A204.1 (cell line): ENCODE data around the gene METAP1.
"Not testable (repeated sequence)": the region's sequence is repeated elsewhere in the genome, so short reads cannot be mapped to it uniquely, and the experiment has no call there.

ENCODE experiments used
- FAIRE-seq: peaks from 2 replicates; lab custom pipeline; 2012; peaks lifted over from hg19 to GRCh38; lab: Jason Lieb, UNC

METAP1 gene

GRCh38 chr4:99059550-99059949, 64.0 kb downstream of the METAP1 start:
- FAIRE-seq, result no peak

DNA sequence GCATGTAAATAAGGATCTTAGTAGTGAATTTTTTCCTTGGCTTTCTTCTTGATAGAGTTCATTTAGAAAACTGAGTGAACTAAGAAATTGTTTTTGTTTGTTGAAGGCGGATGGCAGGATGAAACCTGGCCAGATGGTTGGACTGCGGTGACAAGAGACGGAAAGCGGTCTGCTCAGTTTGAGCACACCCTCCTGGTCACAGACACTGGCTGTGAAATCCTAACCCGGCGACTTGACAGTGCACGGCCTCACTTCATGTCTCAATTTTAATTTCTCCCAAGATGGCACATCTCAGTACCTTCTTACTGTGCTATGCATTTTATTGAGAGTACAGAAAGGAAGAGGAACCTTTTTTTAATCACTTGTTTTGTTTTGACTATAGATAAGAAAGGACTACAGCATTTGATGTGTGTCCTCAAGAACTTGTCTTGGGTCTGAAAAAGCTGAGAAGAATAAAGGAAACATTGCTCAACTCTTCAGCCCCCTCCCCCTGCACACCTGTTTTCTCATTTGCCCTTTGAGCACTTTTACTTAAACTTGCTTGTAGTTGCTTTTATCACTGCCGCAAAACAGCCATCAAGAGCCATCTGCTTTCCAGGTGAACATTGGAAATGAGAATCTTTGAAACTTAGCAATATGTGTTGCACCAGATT, 65.7 kb downstream of the METAP1 start:
- FAIRE-seq, result no peak

DNA sequence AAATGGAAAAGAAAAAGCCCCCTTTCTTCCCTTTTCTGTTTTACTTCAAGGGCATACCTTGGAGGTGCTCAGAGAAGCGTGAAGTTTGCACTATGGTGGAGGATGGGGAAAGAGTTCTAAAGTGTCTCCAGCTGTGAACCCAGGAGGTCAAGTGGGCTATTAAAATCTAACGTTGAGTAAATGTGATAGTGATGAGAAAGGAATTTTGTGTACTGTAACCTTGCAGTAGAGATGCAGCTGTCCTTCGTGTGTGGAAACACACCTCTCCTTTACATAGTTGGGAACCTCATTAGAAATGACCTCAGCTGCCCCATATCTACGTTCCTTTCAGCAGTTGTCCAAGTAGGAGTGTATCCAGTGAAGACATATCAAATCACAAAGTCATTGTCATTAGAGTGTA, 66.6 kb downstream of the METAP1 start:
- no peak for FAIRE-seq

DNA sequence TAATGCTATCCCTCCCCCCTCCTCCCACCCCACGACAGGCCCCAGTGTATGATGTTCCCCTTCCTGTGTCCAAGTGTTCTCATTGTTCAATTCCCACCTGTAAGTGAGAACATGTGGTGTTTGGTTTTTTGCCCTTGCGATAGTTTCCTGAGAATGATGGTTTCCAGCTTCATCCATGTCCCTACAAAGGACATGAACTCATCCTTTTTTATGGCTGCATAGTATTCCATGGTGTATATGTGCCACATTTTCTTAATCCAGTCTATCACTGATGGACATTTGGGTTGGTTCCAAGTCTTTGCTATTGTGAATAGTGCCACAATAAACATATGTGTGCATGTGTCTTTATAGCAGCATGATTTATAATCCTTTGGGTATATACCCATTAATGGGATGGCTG, 70.0 kb downstream of the METAP1 start:
- FAIRE-seq, result not testable (repeated sequence)

GRCh38 chr4:99067617-99068016, 72.1 kb downstream of the METAP1 start:
- FAIRE-seq, result no peak

- FAIRE-seq, result no peak
Observed at GRCh38 chr4:99071159-99071558, 75.6 kb downstream of the METAP1 start.

DNA sequence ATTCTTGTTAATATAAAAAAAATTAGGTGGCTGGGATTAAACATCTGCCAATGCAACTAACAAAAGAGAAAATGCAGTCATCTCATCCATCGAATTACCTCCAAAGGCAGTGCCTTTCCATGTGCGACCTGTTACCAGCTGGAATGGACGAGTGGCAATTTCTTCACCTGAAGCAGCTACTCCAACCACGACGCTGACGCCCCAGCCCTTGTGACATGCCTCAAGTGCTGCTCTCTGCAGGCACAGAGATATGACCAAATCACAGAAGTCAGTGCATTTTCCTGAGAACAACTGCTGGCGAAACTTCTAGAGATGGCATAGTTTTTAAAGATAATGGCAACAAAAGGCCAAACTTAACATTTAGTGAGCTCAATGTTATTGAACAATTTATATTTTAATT, 79.3 kb downstream of the METAP1 start:
- no peak for FAIRE-seq

- no peak for FAIRE-seq
Observed at GRCh38 chr4:99076292-99076976, 80.9 kb downstream of the METAP1 start.

GRCh38 chr4:99077177-99077576, 81.7 kb downstream of the METAP1 start:
- FAIRE-seq, result no peak

DNA sequence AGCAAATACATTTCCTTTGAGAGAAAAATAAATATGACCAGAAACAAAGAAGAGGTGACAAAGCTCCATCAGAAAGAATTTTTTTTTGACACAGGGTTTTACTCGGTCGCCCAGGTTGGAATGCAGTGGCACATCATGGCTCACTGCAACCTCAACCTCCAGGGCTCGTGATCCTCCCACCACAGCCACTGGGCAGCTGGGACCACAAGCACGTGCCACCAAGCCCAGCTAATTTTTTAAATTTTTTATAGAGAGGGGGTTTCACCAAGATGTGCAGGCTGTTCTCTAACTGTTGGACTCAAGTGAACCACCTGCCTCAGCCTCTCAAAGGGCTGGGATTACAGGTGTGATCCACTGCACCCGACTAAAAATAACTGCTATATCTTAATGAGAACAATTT, 82.8 kb downstream of the METAP1 start:
- no peak for FAIRE-seq

- no peak for FAIRE-seq
Observed at GRCh38 chr4:99078931-99079624, 83.6 kb downstream of the METAP1 start.

DNA sequence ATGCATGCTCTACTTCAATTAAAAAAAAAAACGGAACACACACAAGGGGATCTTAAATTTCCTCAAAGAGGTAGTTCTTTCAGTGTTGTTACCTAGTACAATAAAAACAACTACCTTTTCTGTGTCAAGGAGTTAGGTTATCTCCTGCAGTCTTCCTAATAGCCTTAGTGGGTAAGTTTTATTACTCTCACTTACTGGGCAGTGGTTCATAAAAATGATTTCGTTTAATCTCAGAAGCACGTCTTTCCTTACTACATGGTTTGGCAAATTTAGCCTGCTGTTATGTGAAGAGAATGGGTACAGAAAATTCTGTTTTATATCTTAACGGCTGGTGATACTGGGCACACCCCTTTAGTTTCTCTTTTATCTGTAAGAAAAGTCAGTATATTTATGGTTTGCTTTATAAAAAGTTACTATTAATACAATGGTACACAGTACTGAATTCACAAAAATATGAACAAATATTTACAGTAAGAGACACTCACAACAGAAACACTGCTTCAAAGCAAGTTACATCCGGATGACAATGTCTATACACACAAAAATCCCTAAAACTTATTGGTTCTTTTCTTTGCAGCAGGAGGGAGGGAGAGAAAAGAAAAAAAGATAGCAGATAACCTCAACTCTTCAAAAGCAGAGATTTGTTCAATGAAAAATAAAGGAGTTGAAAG, 84.2 kb downstream of the METAP1 start:
- FAIRE-seq, result no peak

DNA sequence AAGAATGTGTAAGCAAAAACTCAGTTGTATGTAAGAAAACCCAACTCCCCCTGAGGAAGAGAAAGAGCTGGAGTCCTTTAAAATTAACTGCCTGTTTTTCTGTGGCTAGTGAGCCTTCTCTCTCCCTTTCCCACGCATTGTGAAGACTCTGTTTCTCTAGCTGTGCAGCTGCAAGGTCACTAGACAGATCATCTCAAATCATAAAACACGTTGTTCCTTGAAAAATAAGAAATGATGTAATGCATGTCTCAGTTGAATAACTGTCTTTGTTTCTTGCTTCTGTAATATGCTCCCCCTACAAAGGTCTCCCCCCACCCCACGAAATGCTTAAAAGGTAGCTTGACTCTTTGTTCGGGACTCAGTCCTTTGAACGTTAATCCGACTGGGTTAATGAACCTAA, 85.3 kb downstream of the METAP1 start:
- not testable (repeated sequence) for FAIRE-seq

DNA sequence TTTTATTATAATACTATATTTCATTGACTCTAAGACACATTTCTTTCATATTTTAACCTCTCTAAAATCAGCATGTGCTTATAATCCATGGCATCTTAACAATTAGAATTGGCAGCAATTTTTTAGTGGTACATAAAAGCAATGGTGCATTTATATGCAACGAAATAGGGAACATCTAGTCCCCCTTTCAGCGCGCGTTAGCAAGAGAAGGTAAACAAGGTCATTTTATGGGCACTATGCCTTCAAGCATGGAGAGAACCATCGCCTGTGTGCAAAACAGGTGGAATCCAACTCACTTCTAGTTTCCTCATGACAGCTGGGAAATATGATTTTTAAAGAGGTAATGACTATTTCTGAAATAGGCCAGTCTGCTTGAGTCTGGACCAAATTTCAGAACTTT, 86.7 kb downstream of the METAP1 start:
- no peak for FAIRE-seq

DNA sequence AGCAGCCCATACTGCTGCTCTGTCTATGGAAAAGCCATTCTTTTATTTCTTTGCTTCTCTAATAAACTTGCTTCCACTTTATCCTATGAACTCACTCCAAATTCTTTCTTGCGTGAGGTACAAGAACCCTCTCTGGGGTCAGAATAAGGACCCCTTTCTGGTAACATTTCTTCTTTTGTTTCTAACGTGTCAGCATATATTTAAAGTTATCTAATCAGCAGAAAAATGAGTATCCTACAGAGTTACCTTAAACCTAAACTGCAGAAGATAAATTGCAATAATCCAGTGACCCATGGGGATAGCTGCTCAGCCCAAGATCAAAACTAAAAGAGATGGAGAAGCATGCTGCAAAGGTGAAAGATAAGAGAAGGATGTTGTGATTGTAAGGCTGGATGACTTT, 89.1 kb downstream of the METAP1 start:
- no peak for FAIRE-seq

GRCh38 chr4:99088023-99088449, 92.5 kb downstream of the METAP1 start:
- no peak for FAIRE-seq

DNA sequence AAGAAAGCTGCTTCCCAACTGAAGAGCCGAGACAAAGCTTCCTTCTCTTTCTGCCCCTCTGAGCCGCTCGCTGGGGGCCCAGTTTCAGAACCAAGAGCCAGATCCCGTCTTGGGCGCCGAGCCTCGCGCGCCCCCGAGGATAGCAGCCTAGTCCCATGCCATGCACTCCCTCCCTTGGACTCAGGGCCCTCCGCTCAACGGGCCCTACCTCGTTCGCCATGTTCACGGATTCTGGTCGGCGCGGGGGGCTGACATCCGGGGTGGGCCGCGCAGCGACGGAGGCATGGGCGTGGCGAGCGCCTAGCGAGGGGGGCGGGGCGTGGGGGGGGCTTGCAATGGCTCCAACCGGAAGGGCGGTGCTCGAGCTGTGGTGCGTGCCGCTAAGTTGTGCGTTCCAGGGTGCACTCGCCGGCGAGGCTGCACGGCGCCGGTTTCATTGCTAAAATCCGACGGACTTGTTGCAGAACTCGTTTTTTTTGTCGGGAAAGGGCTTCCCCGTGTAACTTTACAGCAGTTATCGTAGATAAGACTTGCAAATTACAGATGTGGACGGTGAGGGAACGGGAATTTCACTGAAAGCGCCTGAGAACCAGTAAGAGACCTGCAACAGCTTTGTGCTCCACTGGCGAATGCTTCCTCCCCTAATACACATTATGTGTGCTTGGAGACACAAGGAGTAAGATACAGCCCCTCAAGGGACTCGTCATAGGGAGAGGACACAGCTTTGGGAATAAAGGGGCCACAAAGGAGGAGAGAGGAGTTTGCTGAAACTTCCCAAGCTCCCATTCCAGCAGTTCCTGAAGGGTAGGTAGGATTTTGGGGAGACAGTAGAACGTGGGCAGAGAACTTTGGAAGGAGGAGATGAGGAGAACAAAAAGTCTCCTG, 93.2 kb downstream of the METAP1 start, which contains the start of gene ADH5:
ADH5 (minus strand) TSS at position 308 of the 885 bp plus-strand sequence; CDS start at position 220, 88 bp downstream.
- FAIRE-seq, result no peak

DNA sequence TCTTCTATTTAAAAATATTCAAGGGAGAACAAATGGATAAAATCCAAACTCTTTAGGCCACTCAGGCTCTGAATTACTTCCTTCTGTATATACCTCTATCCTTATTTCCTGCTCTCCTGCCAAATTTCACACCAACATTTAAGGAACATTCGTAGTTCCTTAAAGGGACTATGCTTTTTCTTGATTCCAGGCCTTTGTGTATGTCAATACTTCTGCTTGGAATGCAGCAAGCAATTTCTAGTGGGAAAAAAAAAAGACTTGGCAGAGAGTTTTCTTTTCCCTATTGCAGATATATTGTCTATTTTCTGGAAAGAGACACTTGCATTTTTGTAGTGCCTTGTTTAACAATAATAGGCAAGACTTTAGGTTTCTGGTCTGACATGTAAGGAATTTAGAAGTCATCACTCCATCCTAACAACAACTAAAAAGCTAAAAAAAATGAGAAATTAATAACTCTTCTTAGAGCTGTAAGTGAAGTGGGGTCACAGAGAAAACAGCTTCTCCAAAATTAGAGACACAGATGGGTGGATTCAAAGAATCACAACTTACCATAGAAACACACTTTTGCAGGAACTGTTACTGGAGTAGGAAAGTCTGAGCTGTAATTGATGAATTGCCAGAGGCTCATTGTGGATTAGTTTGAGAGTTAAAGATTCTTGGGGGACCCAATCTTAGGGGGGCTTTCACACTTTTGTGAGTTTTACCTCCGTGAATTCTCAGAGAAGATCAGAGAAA, 95.1 kb downstream of the METAP1 start:
- no peak for FAIRE-seq

DNA sequence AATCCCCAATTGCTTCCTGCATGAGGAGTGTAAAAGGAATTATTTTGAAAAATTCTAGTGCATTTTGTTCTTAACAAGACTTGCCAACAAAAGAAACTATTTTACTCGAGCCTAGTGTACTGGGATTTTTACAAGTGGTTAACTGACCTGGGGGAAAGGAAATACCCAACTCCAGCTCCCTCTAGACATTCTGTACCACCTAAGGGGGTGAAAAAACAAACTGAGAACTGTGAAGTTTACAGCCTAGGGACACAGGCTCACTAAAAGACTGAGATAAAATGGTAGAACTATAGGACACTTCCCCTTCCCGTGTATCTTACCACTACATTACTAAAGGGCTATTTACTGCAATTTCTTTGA, 95.7 kb downstream of the METAP1 start:
- no peak for FAIRE-seq

DNA sequence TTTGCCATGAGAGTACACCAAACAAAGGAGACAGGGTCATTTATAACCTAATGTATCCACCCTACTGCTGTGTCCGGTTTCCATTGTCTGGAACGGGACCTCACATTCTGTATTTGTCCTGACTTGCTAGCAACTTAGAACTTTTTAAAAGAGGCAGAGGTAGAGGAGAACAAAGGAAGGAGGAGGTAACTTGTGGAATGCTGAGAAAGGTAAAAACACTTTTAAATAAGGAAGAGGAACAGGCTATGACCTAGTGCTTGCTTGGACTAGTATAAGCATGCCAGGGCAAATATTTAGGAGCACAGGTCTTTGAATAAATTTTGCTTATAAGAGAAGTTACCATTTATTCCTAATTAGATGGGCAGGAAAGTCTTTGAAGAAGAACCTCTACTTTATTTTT, 96.3 kb downstream of the METAP1 start:
- not testable (repeated sequence) for FAIRE-seq

DNA sequence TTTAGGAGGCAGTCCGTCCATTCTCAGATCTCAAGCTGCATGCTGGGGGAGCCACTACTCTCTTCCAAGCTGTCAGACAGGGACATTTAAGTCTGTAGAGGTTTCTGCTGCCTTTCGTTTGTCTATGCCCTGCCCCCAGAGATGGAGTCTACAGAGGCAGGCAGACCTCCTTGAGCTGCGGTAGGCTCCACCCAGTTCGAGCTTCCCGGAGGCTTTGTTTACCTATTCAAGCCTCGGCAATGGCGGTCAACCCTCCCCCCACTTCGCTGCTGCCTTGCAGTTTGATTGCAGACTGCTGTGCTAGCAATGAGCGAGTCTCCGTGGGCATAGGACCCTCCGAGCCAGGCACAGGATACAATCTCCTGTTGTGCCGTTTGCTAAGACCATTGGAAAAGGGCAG, 103.8 kb downstream of the METAP1 start:
- FAIRE-seq, result no peak
